Activated CD8-positive, alpha-beta memory T cell treated with anti-CD3 and anti-CD28 coated beads for 24 hours (primary cell): ENCODE data around the gene MATCAP1.
A peak's percentile ranks its signal among the peaks of the same experiment; 100 is the strongest.

Source experiments
- DNase-seq: peaks from one replicate; pipeline ENCODE4 v3.0.0-alpha.2; 2020

The MATCAP1 gene

GRCh38 chr16:67183627-67184452 lies at the start of gene MATCAP1:
Gene MATCAP1, minus strand, starts transcription at chr16:67183963. Its CDS starts 3,353 bp downstream, at chr16:67180610.
- DNase-seq, result peak; percentile 95

GRCh38 chr16:67230809-67231660 lies 47.3 kb upstream of the MATCAP1 start:
- no peak for DNase-seq

- no peak for DNase-seq
Observed at GRCh38 chr16:67229906-67230808, 46.4 kb upstream of the MATCAP1 start.

DNA sequence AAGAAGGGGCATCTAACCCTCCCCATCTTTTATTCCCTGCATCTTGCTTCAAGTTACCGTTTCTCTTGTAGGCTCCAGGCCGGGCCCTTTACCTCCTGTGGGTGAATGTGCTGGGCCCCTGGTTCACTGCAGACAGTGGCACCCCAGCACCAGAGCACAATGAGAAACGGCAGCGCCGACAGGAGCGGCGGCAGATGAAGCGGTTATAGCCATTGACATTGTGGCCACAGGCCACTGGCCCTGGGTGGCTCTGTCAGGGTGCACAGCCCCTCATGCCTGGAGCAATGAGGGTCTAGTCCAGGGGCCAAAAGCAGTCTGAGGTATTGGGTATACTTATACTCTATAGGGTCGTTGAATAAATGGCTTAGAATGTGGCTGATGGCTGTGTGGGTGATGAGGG lies 45.1 kb upstream of the MATCAP1 start:
- no peak for DNase-seq

GRCh38 chr16:67228034-67228785 lies 44.4 kb upstream of the MATCAP1 start:
- no peak for DNase-seq

GRCh38 chr16:67227567-67227921 lies 43.8 kb upstream of the MATCAP1 start:
- no peak for DNase-seq

DNA sequence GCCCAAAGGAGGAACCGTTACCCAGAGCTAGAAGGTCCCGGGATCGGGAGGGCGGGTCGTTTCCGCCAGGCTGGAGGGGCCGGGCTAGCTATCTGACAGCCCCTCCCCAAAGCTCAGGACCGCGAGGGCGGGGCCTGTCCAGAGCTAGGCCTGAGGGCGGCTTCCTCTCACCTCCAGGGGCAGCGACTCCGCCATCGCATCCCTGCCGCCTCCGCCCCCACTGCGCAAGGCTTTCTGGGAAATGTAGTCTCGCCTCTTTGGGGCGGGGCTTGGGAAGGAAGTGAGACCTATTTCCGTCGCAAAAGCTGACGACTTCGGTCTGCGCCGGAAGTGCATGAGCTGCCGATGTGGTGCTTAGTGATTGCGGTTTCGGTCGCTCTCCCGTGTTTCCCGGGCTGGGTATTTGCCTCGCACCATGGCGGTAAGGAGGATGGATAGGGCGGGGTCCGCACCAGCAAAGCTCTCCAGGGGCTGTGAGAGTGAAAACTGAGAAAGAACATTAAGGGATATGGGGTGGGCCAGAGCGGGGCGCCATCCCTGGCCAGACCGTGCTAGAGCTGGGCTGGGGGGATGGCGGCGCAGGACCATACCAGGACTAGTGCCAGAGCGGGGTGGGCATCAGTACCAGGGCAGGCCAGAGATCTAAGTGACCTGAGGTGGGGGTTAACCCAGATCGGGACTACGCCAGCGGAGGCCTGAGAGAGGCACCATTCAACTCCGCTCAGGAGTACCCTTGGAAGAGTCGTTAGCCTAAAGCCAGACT lies 43.2 kb upstream of the MATCAP1 start, which contains the start of gene TMEM208:
Gene TMEM208 (plus strand): TSS at position 327 of the 763 bp plus-strand sequence. CDS start 89 bp downstream, at position 416.
- peak; percentile 100 for DNase-seq

DNA sequence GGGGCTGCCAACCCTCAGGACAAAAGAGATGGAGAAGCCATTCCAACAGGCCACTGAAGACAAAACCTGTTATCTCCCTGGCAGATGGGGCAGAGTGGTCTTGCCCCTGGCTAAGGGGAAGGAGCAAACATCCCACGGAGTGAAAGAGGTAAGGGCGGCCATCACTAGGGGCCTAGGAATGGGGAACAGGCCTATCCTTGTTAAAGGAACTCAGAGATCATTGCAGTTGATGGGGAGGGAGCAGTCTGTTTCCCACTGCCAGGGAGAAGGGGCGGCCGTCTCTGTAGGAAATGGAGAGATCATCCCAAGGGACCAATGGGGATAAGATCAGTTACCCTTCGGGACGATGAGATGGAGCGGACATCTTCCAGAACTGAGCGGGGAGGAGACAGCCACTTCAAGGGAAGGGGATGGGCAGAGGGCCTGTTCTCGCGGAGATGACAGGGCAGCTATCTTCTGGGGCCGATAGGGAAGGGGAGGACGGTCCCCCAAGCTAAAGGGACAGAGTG lies 42.6 kb upstream of the MATCAP1 start:
- DNase-seq, result no peak

GRCh38 chr16:67223992-67224391 lies 40.2 kb upstream of the MATCAP1 start:
- DNase-seq, result no peak

DNA sequence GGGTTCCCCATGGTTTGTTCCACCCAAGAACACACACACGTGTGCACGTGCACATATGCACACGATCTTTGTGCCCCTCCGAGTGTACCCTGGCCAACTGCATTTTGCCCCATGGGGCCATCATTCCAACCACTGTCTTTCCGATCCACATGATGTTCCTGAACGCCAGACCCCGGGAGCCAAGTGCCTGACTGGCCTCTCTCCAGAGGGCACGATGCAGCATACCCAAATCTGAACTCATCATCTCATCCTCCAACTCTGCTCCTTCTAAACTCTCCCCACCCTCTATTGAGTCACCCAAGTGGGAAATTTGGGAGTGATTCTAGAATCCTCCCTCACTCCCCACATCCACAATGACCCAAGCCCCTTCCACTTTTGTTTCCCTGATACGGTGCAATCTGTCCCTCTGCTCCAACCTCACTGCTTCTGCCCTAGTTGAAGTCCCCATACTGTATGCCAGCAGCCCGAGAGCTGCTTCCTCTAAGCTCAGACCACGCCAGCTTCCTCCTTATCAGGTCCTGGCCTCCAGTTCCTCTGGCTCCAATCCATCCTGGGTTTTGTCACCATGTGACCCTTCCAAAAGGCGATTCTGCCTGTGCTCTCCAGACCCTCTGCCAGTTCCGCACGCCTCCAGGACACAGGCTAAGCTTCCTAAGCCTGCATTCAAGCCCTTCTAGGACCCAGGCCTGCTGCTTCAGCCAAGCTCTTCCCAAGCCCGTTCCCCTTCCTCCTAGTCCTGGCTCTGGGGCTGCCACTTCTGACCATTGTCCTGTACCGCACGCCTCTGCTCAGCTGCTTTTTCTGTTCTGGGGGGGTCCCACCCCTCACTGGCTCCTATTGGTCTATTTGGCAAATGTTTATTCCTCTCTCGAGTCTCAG lies 33.1 kb upstream of the MATCAP1 start:
- no peak for DNase-seq

- no peak for DNase-seq
Observed at GRCh38 chr16:67215706-67216105, 31.9 kb upstream of the MATCAP1 start.

- no peak for DNase-seq
Observed at GRCh38 chr16:67213197-67214019, 29.6 kb upstream of the MATCAP1 start.

DNA sequence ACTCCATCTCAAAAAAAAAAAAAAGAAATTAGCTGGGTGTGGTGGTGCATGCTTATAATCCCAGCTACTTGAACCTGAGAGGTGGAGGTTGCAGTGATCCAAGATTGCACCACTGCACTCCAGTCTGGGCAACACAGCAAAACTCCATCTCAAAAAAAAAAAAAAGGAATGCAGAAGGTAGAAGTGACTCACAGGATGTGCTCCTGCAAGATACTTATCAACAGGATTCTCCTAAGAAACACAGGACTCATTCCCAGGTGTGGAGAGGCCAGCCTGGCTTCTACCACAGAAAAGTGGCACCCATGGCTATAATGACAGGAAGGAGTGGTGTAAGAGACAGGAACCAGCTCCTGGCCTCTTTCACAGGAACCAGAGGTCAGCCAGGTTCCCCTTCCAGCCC lies 29.0 kb upstream of the MATCAP1 start:
- no peak for DNase-seq

DNA sequence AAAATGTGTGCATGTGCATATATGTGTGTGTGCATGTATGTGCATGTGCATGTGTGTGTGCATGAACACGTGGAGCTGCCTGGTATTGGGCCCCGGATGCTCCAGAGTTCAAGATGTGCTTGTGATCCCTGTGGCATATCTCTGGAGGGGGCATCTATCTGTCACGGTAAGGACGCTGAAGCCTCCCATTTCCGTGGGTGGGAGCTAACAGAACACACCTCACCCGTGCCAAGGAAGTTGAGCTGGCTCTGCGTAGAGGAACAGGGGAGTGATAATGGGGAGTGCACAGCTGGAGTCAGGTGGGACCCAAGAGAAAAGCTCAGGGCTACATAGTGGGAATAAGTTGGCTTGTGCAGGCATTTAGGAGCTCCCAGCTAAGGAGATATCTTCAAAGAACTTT lies 27.9 kb upstream of the MATCAP1 start:
- no peak for DNase-seq

- DNase-seq, result no peak
Observed at GRCh38 chr16:67210069-67210937, 26.5 kb upstream of the MATCAP1 start.

DNA sequence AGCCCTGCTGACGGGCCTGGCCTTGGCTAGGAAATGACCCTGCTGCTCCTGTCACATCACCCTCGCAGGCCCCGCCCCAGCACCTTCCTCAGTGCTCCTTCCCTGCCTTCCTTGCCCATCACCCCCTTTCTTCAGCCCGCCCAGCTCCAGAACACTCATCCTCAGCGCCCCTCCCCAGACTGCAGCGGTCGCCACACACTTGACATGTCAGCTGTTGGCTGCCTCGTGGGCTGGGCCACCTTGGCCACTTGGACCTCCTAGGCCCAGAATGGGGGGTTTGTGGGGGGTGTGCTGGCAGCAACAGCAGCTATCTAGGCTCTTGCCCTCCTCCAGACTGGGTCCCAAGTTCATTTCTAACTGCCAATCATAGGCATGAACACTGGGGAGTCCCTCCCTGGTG lies 25.8 kb upstream of the MATCAP1 start:
- no peak for DNase-seq

GRCh38 chr16:67208154-67208896 lies 24.6 kb upstream of the MATCAP1 start:
- DNase-seq, result no peak
